Measurements from ENCODE around the gene PHPT1.

Gene PHPT1

GRCh38 chr9:136862849-136863622 is 13.8 kb downstream of the PHPT1 start:
- Histone ChIP-seq H2AFZ (ENCODE audit: low read depth, low read length) (no peak overlapping the region), H3K9me3 (ENCODE audit: insufficient read depth, low read length, severe bottlenecking) (no peaks in the 10 kb centered on the region), H3K27me3 (ENCODE audit: insufficient read depth, low read length, poor library complexity) (no peaks in the 10 kb centered on the region), H3K4me3 (ENCODE audit: low read depth in 1 of 2, low read length in 2 of 2) (no peak overlapping the region), H3K79me2 (ENCODE audit: insufficient read depth, low read length) (peaks cover 35% of the 10 kb centered on the region), H4K20me1 (ENCODE audit: insufficient read depth, low read length) (peaks cover 26% of the 10 kb centered on the region), H3K4me2 (ENCODE audit: insufficient read depth, low read length) (no peak overlapping the region), H3K9ac (ENCODE audit: low read depth, low read length) (no peak overlapping the region), H3K36me3 (ENCODE audit: insufficient read depth, low read length) (peaks cover 37% of the 10 kb centered on the region), H3K27ac (ENCODE audit: low read length) (no peak overlapping the region), H3K4me1 (ENCODE audit: insufficient read depth, low read length) (peaks cover 28% of the 10 kb centered on the region)
- no peak for DNase-seq
- no peak for ATAC-seq (ENCODE audit: insufficient read depth, low read depth)
- TF ChIP-seq EZH2 (IDR thresholded peaks at IDR 0.05; ENCODE audit: borderline replicate concordance, low read depth, low read length, severe bottlenecking): no peak
- no peak for TF ChIP-seq CTCF (IDR thresholded peaks at IDR 0.05; ENCODE audit: borderline replicate concordance, extremely low read depth, low read length, poor library complexity, severe bottlenecking)

GRCh38 chr9:136863623-136864273 is 14.5 kb downstream of the PHPT1 start:
- Histone ChIP-seq H3K4me2 (ENCODE audit: insufficient read depth, low read length) (no peak overlapping the region; the same call in 1 of the 2 replicates), H3K27me3 (ENCODE audit: insufficient read depth, low read length, poor library complexity) (no peaks in the 10 kb centered on the region), H3K79me2 (ENCODE audit: insufficient read depth, low read length) (peaks cover 35% of the 10 kb centered on the region), H2AFZ (ENCODE audit: low read depth, low read length) (no peak overlapping the region), H4K20me1 (ENCODE audit: insufficient read depth, low read length) (peaks cover 20% of the 10 kb centered on the region), H3K4me3 (ENCODE audit: low read depth in 1 of 2, low read length in 2 of 2) (no peak overlapping the region), H3K4me1 (ENCODE audit: insufficient read depth, low read length) (peaks cover 28% of the 10 kb centered on the region), H3K9ac (ENCODE audit: low read depth, low read length) (no peak overlapping the region), H3K9me3 (ENCODE audit: insufficient read depth, low read length, severe bottlenecking) (no peaks in the 10 kb centered on the region), H3K27ac (ENCODE audit: low read length) (0 out of 2 replicates have a peak overlapping the region, but pooled peaks have one; percentile 26), H3K36me3 (ENCODE audit: insufficient read depth, low read length) (peaks cover 37% of the 10 kb centered on the region)
- TF ChIP-seq EZH2 (IDR thresholded peaks at IDR 0.05; ENCODE audit: borderline replicate concordance, low read depth, low read length, severe bottlenecking) (no peak), CTCF (IDR thresholded peaks at IDR 0.05; ENCODE audit: borderline replicate concordance, extremely low read depth, low read length, poor library complexity, severe bottlenecking) (no peak)
- ATAC-seq (ENCODE audit: insufficient read depth, low read depth) (no peak), DNase-seq (no peak)

- no peak for TF ChIP-seq CTCF (IDR thresholded peaks at IDR 0.05; ENCODE audit: borderline replicate concordance, extremely low read depth, low read length, poor library complexity, severe bottlenecking)
- no peak for TF ChIP-seq EZH2 (IDR thresholded peaks at IDR 0.05; ENCODE audit: borderline replicate concordance, low read depth, low read length, severe bottlenecking)
These were observed 16.0 kb downstream of the PHPT1 start for GRCh38 chr9:136865041-136865767.

More at GRCh38 chr9:136865041-136865767, 16.0 kb downstream of the PHPT1 start:
- Histone ChIP-seq H3K27ac (ENCODE audit: low read length) (peak overlapping the region; percentile 2), H3K36me3 (ENCODE audit: insufficient read depth, low read length) (peaks cover 37% of the 10 kb centered on the region), H2AFZ (ENCODE audit: low read depth, low read length) (no peak overlapping the region), H3K79me2 (ENCODE audit: insufficient read depth, low read length) (peaks cover 35% of the 10 kb centered on the region), H3K4me3 (ENCODE audit: low read depth in 1 of 2, low read length in 2 of 2) (peak overlapping the region; percentile 88 to 97; a peak in 3 of 4 replicates), H3K4me2 (ENCODE audit: insufficient read depth, low read length) (peak overlapping the region; percentile 85), H3K4me1 (ENCODE audit: insufficient read depth, low read length) (peaks cover 28% of the 10 kb centered on the region), H3K9ac (ENCODE audit: low read depth, low read length) (peak overlapping the region; percentile 85), H3K9me3 (ENCODE audit: insufficient read depth, low read length, severe bottlenecking) (no peaks in the 10 kb centered on the region), H3K27me3 (ENCODE audit: insufficient read depth, low read length, poor library complexity) (no peaks in the 10 kb centered on the region), H4K20me1 (ENCODE audit: insufficient read depth, low read length) (peaks cover 20% of the 10 kb centered on the region)
- DNase-seq (no peak), ATAC-seq (ENCODE audit: insufficient read depth, low read depth) (no peak)
